GM10847 (cell line): ENCODE measurements around the gene ADD1.

ENCODE experiments used
- POLR2A ChIP-seq: IDR thresholded peaks from 2 replicates; pipeline ENCODE4 v1.6.1; 2011; ENCODE audit not compliant: insufficient read length; ENCODE audit errors: extremely low read depth

Gene ADD1

GRCh38 chr4:2931512-2932301 lies 88.1 kb downstream of the ADD1 start:
- TF ChIP-seq POLR2A: no peak

GRCh38 chr4:2932321-2932950 lies 88.8 kb downstream of the ADD1 start:
- TF ChIP-seq POLR2A: no peak

- peak; percentile 13 for TF ChIP-seq POLR2A
These were observed 89.4 kb downstream of the ADD1 start for GRCh38 chr4:2932951-2933565.

GRCh38 chr4:2933566-2934076 lies 90.0 kb downstream of the ADD1 start:
- TF ChIP-seq POLR2A: no peak

- TF ChIP-seq POLR2A: no peak
These were observed 90.6 kb downstream of the ADD1 start for GRCh38 chr4:2934077-2934812.

- peak; percentile 94 for TF ChIP-seq POLR2A
These were observed 91.4 kb downstream of the ADD1 start for GRCh38 chr4:2934813-2935761.

GRCh38 chr4:2935762-2936743 lies 92.4 kb downstream of the ADD1 start:
- no peak for TF ChIP-seq POLR2A

GRCh38 chr4:2936773-2937145 lies 93.1 kb downstream of the ADD1 start:
- TF ChIP-seq POLR2A: no peak

- peak; percentile 20 for TF ChIP-seq POLR2A
These were observed 93.7 kb downstream of the ADD1 start for GRCh38 chr4:2937146-2937857.

GRCh38 chr4:2937986-2938385 lies 94.3 kb downstream of the ADD1 start:
- TF ChIP-seq POLR2A: no peak

- no peak for TF ChIP-seq POLR2A
These were observed 95.3 kb downstream of the ADD1 start for GRCh38 chr4:2938906-2939305.

GRCh38 chr4:2939383-2940243 lies 96.0 kb downstream of the ADD1 start:
- TF ChIP-seq POLR2A: no peak
